ENCODE data around the gene MRAS. TPM values are rescaled to one million over a fixed set of nuclear protein-coding genes. Genes with fewer than 3 reads are reported as not detected.

Gene MRAS
- polyA plus RNA-seq, 3 donors = 6.2 to 13.2 (median 8.3) TPM

DNA sequence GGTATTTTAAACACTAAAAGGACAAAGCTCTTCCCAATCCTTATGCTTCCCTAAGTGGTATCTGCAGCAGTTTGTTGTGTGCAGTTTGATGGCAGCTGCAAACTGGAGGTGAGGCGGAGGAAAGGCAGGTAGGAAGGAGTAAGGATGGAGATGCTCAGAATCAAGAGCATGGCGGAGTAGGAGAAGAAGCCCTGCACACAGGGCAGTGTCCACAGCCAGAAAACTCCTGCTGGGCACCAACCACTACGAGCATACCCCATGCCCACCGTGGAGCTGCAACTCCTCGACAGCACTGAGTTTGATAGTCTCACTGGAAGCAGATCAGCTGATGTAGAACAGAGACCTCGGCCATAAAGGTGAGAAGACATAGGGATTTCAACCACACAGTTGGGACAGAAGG is 55.7 kb downstream of the MRAS start:
- Histone ChIP-seq H3K27me3 (ENCODE audit: control insufficient read depth in 2 of 2, insufficient read depth in 2 of 2, low read length in 2 of 2) (no peaks in the 10 kb centered on the region), H3K9ac (ENCODE audit: insufficient read depth, low read length, poor library complexity, severe bottlenecking) (no peak overlapping the region), H3K4me3 (replicated peaks in 1 of 3; ENCODE audit: low read depth in 2 of 3, low read length in 3 of 3) (no peak overlapping the region), H2AFZ (ENCODE audit: insufficient read depth, low read depth, low read length, poor library complexity, severe bottlenecking) (no peak overlapping the region), H3K4me2 (replicated peaks; ENCODE audit: extremely low read depth, low read length, poor library complexity, severe bottlenecking) (no peak overlapping the region), H3K27ac (ENCODE audit: low read depth in 1 of 2, low read length in 2 of 2) (no peak overlapping the region), H3K9me3 (replicated peaks in 1 of 2; ENCODE audit: control insufficient read depth in 1 of 2, insufficient read depth in 1 of 2, low read length in 2 of 2) (no peaks in the 10 kb centered on the region), H3K36me3 (replicated peaks in 1 of 2; ENCODE audit: control insufficient read depth in 1 of 2, insufficient read depth in 2 of 2, low read length in 2 of 2) (no peaks in the 10 kb centered on the region), H3K79me2 (ENCODE audit: insufficient read depth, low read length) (no peaks in the 10 kb centered on the region), H3K4me1 (ENCODE audit: control insufficient read depth in 1 of 2, insufficient read depth in 2 of 2, low read length in 2 of 2) (no peaks in the 10 kb centered on the region), H4K20me1 (ENCODE audit: insufficient read depth, low read length) (no peaks in the 10 kb centered on the region)
- Mint-ChIP-seq H3K4me3 (no peak overlapping the region), H3K9me3 (peaks cover 0 to 3% (median 0%) of the 10 kb centered on the region in 7 donors), H3K27ac (peak overlapping the region in 1 of 7 donors; percentile 43), H3K27me3 (ENCODE audit: low read depth in 3 of 3) (peaks cover 5 to 9% (median 6%) of the 10 kb centered on the region in 3 donors), H3K36me3 (peaks cover 5 to 8% of the 10 kb centered on the region in 2 donors), H3K4me1 (no peaks in the 10 kb centered on the region)
- DNase-seq = no peak
- TF ChIP-seq, protein P1, sequence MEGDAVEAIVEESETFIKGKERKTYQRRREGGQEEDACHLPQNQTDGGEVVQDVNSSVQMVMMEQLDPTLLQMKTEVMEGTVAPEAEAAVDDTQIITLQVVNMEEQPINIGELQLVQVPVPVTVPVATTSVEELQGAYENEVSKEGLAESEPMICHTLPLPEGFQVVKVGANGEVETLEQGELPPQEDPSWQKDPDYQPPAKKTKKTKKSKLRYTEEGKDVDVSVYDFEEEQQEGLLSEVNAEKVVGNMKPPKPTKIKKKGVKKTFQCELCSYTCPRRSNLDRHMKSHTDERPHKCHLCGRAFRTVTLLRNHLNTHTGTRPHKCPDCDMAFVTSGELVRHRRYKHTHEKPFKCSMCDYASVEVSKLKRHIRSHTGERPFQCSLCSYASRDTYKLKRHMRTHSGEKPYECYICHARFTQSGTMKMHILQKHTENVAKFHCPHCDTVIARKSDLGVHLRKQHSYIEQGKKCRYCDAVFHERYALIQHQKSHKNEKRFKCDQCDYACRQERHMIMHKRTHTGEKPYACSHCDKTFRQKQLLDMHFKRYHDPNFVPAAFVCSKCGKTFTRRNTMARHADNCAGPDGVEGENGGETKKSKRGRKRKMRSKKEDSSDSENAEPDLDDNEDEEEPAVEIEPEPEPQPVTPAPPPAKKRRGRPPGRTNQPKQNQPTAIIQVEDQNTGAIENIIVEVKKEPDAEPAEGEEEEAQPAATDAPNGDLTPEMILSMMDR (IDR thresholded peaks at IDR 0.05) = no peak
- 96% methylated on average over 3 of the region's 6 CpGs for WGBS (ENCODE audit: insufficient coverage)
- intact Hi-C loops (cut with micrococcal nuclease) = no loop called here

DNA sequence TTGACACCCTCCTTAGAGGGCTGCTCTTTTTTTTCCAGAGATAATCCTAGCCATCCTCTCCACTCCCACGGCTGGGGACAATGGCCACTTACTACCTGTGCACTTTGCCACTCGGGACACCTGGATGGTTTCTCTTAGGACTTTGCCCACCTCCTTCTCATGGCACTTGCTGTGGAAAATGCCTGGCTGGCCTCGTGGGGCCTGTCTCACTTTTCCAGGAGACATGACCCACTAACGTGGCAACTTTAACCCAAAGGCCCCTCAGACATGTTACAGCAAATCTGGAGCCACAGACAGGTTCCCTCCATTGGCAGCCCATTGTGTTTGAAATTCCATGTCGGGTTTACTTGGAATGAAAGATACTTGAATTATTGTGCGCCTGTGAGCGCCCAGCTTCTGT is 56.6 kb downstream of the MRAS start:
- Mint-ChIP-seq H3K27ac (peak overlapping the region in 1 of 7 donors; percentile 30), H3K4me3 (no peak overlapping the region), H3K27me3 (ENCODE audit: low read depth in 3 of 3) (peaks cover 6 to 9% (median 7%) of the 10 kb centered on the region in 3 donors), H3K4me1 (peaks cover 3% of the 10 kb centered on the region), H3K9me3 (peaks cover 0 to 3% (median 0%) of the 10 kb centered on the region in 7 donors), H3K36me3 (peaks cover 5 to 8% of the 10 kb centered on the region in 2 donors)
- no peak overlapping the region for H3K9ac ChIP-seq (ENCODE audit: insufficient read depth, low read length, poor library complexity, severe bottlenecking)
- TF ChIP-seq, protein P1 (IDR thresholded peaks at IDR 0.05) = no peak
- no peaks in the 10 kb centered on the region for H3K27me3 ChIP-seq (ENCODE audit: control insufficient read depth in 2 of 2, insufficient read depth in 2 of 2, low read length in 2 of 2)
- H3K27ac ChIP-seq (ENCODE audit: low read depth in 1 of 2, low read length in 2 of 2) = no peak overlapping the region
- H4K20me1 ChIP-seq (ENCODE audit: insufficient read depth, low read length) = no peaks in the 10 kb centered on the region
- intact Hi-C loops (cut with micrococcal nuclease) = no loop called here
- no peak overlapping the region for H3K4me2 ChIP-seq (replicated peaks; ENCODE audit: extremely low read depth, low read length, poor library complexity, severe bottlenecking)
- H3K4me3 ChIP-seq (replicated peaks in 1 of 3; ENCODE audit: low read depth in 2 of 3, low read length in 3 of 3) = no peak overlapping the region
- no peaks in the 10 kb centered on the region for H3K9me3 ChIP-seq (replicated peaks in 1 of 2; ENCODE audit: control insufficient read depth in 1 of 2, insufficient read depth in 1 of 2, low read length in 2 of 2)
- peaks cover 0 to under 1% of the 10 kb centered on the region in 2 donors for H3K4me1 ChIP-seq (ENCODE audit: control insufficient read depth in 1 of 2, insufficient read depth in 2 of 2, low read length in 2 of 2)
- 96% methylated on average over 7 of the region's 7 CpGs for WGBS (ENCODE audit: insufficient coverage)
- no peaks in the 10 kb centered on the region for H3K79me2 ChIP-seq (ENCODE audit: insufficient read depth, low read length)
- no peak for DNase-seq
- H3K36me3 ChIP-seq (replicated peaks in 1 of 2; ENCODE audit: control insufficient read depth in 1 of 2, insufficient read depth in 2 of 2, low read length in 2 of 2) = no peaks in the 10 kb centered on the region
- no peak overlapping the region for H2AFZ ChIP-seq (ENCODE audit: insufficient read depth, low read depth, low read length, poor library complexity, severe bottlenecking)

All from CD14-positive monocyte (primary cell).